B cell (primary cell): ENCODE results near the gene FMO3. TPM values are rescaled to one million over a fixed set of nuclear protein-coding genes. Genes with fewer than 3 reads are reported as not detected.

ENCODE experiments used
- ATAC-seq: fragments of 200-7000 bp; cut with Tn5 transposase; one replicate; pipeline ENCODE4 v1.10.0; 2021; ENCODE audit warnings: low read depth, mild to moderate bottlenecking, moderate number of reproducible peaks, moderate library complexity
- CTCF ChIA-PET: fragments of 350-600 bp; sonication (Branson Sonifier 250); formaldehyde crosslinking; loops from one replicate; lab custom pipeline; 2021; ENCODE audit warnings: antibody characterized with exemption, inconsistent platforms; lab: Charles Lee
- POLR2A ChIA-PET: fragments of 350-600 bp; sonication (Branson Sonifier 250); formaldehyde crosslinking; loops from one replicate; lab custom pipeline; 2021; ENCODE audit warnings: antibody characterized with exemption; lab: Charles Lee
- DNase-seq: peaks from one replicate; pipeline ENCODE4 v3.0.0; 2013
- H2AFZ ChIP-seq: 2 replicates; pipeline ENCODE4 v1.6.1; 2012; ENCODE audit warnings: mild to moderate bottlenecking, low read depth, low read length; ENCODE audit not compliant: insufficient read depth, poor library complexity, severe bottlenecking
- H3K27ac ChIP-seq, 2 donors: 1 replicate in 1 of 2; 2 replicates in 1 of 2; pipeline ENCODE4 v1.5.1; 2012 to 2013; ENCODE audit warnings: low read length in 2 of 2, mild to moderate bottlenecking in 2 of 2, moderate library complexity in 1 of 2
- H3K27me3 ChIP-seq, 4 experiments: fragments of 200-600 bp in 1 of 4; sonication (generic) in 1 of 4; replicated peaks in 1 of 4; 1 replicate in 2 of 4; 2 replicates in 2 of 4; pipeline versions ENCODE4 v1.6.1 to v1.7.0; 2013 to 2016; ENCODE audit warnings: low read length in 3 of 4, mild to moderate bottlenecking in 2 of 4, mixed read lengths in 1 of 4, moderate library complexity in 1 of 4; ENCODE audit not compliant: insufficient read depth in 4 of 4, control insufficient read depth in 3 of 4; ENCODE audit errors: control extremely low read depth in 1 of 4
- H3K36me3 ChIP-seq, 2 experiments: replicated peaks in 1 of 2; 1 replicate in 1 of 2; 2 replicates in 1 of 2; pipeline versions ENCODE4 v1.6.1 to v1.7.1; 2013; ENCODE audit warnings: low read length in 1 of 2; ENCODE audit not compliant: insufficient read depth in 2 of 2, control insufficient read depth in 1 of 2; ENCODE audit errors: control extremely low read depth in 1 of 2, extremely low read depth in 1 of 2
- H3K4me1 ChIP-seq, 2 donors: fragments of 200-600 bp in 1 of 2; sonication (generic) in 1 of 2; 1 replicate in 1 of 2; 2 replicates in 1 of 2; pipeline versions ENCODE4 v1.5.1 to v1.6.1; 2013 to 2017; ENCODE audit warnings: low read length in 2 of 2; ENCODE audit not compliant: control insufficient read depth in 2 of 2, insufficient read depth in 2 of 2
- H3K4me2 ChIP-seq: replicated peaks from 2 replicates; pipeline ENCODE3; 2012; ENCODE audit warnings: mild to moderate bottlenecking, low read depth, low read length; ENCODE audit not compliant: poor library complexity, severe bottlenecking
- H3K4me3 ChIP-seq, 5 experiments: fragments of 200-600 bp in 1 of 5; sonication (generic) in 1 of 5; 1 replicate in 3 of 5; 2 replicates in 2 of 5; pipeline versions ENCODE4 v1.5.1 to v1.7.0; 2011 to 2016; ENCODE audit warnings: low read length in 4 of 5, mild to moderate bottlenecking in 4 of 5, low read depth in 2 of 5, control low read depth in 1 of 5, moderate library complexity in 1 of 5; ENCODE audit not compliant: insufficient read depth in 1 of 5; ENCODE audit errors: control extremely low read depth in 1 of 5, extremely low read depth in 1 of 5
- H3K79me2 ChIP-seq: fragments of 200-600 bp; sonication (generic); one replicate; pipeline ENCODE4 v1.6.0; 2016; ENCODE audit warnings: low read length; ENCODE audit not compliant: control insufficient read depth, insufficient read depth
- H3K9ac ChIP-seq: fragments of 200-600 bp; sonication (generic); 2 replicates; pipeline ENCODE4 v1.6.1; 2017; ENCODE audit warnings: mild to moderate bottlenecking, low read length, moderate library complexity
- H3K9me3 ChIP-seq, 3 donors: one replicate each; pipeline versions ENCODE4 v1.6.1 to v1.7.1; 2013; ENCODE audit warnings: low read length in 2 of 3; ENCODE audit not compliant: control insufficient read depth in 2 of 3, insufficient read depth in 1 of 3; ENCODE audit errors: control extremely low read depth in 1 of 3
- H4K20me1 ChIP-seq: 2 replicates; pipeline ENCODE4 v1.6.0; 2012; ENCODE audit warnings: mild to moderate bottlenecking, low read length; ENCODE audit not compliant: insufficient read depth, control insufficient read depth, poor library complexity, severe bottlenecking
- H3K27ac Mint-ChIP-seq: one replicate; pipeline ENCODE4 v1.8.0; 2021; ENCODE audit warnings: mixed read lengths
- H3K27me3 Mint-ChIP-seq: one replicate; pipeline ENCODE4 v1.8.0; 2021; ENCODE audit warnings: mixed read lengths
- H3K4me1 Mint-ChIP-seq: one replicate; pipeline ENCODE4 v1.8.0; 2021; ENCODE audit warnings: mixed read lengths
- H3K4me3 Mint-ChIP-seq: one replicate; pipeline ENCODE4 v1.8.0; 2021; ENCODE audit warnings: mixed read lengths
- H3K9me3 Mint-ChIP-seq: one replicate; pipeline ENCODE4 v1.8.0; 2022; ENCODE audit warnings: mixed read lengths; ENCODE audit not compliant: insufficient read depth
- CTCF ChIP-seq: fragments of 200-600 bp; IDR thresholded peaks from one replicate; pipeline ENCODE4 v1.8.0; 2022; ENCODE audit warnings: antibody characterized with exemption, mild to moderate bottlenecking
- EZH2 ChIP-seq: IDR thresholded peaks from 2 replicates; pipeline ENCODE4 v1.6.1; 2012; ENCODE audit warnings: borderline replicate concordance, low read depth, mild to moderate bottlenecking, moderate library complexity, low read length; ENCODE audit not compliant: insufficient read depth, poor library complexity, severe bottlenecking
- WGBS: methylation state at CpG from one replicate; pipeline ENCODE4 v1.1.5; 2013; ENCODE audit warnings: missing lambda C conversion rate; ENCODE audit not compliant: insufficient coverage; 5-methylcytosine and 5-hydroxymethylcytosine counted together
- intact Hi-C: fragments of 100-400 bp; cut with micrococcal nuclease; formaldehyde crosslinking; loops from one replicate; pipeline ENCODE4 v1.10.0; 2022
- polyA plus RNA-seq: library from polyadenylated mRNA; depleted of rRNA; stranded (reverse); fragments of >200 nt; gene quantifications from 2 replicates; pipeline ENCODE4 v1.2.3, GENCODE V29; 2012
- total RNA-seq, 2 donors: library from RNA; stranded (reverse); fragments of 120-200 nt in 1 of 2; gene quantifications; 1 replicate in 1 of 2; 2 replicates in 1 of 2; pipeline versions ENCODE4 v1.2.3 to v1.2.4, GENCODE V29; 2013 to 2022

FMO3 gene
- total and polyA plus RNA-seq, 2 donors (not counting 1 experiment from before 2014, with no cell fraction given), result not detected

- H4K20me1 ChIP-seq, result no peaks in the 10 kb centered on the region
- H3K27ac Mint-ChIP-seq, result no peak overlapping the region
These were observed 34.6 kb upstream of the FMO3 start for GRCh38 chr1:171055966-171056643.

GRCh38 chr1:171061425-171062143 is 29.1 kb upstream of the FMO3 start:
- H3K9me3 ChIP-seq, result peaks cover 0 to 1% (median 0%) of the 10 kb centered on the region in 3 donors
- ChIA-PET POLR2A (no interaction called here), CTCF (no interaction called here)
- H4K20me1 ChIP-seq, result no peaks in the 10 kb centered on the region
- no peaks in the 10 kb centered on the region for H3K4me1 ChIP-seq
- H3K27me3 ChIP-seq, result no peaks in the 10 kb centered on the region
- no peak overlapping the region for H3K9ac ChIP-seq
- H3K27me3 Mint-ChIP-seq, result no peaks in the 10 kb centered on the region
- TF ChIP-seq EZH2 (no peak), CTCF (no peak)
- ATAC-seq (no peak), DNase-seq (no peak)
- no peaks in the 10 kb centered on the region for H3K4me1 Mint-ChIP-seq
- H3K27ac Mint-ChIP-seq, result no peak overlapping the region
- H3K36me3 ChIP-seq, result no peaks in the 10 kb centered on the region
- H3K27ac ChIP-seq, result no peak overlapping the region
- H3K4me2 ChIP-seq, result no peak overlapping the region
- no peak overlapping the region for H2AFZ ChIP-seq
- intact Hi-C loops, result no loop called here
- no CpG with 5 or more reads among the region's 2 CpGs for WGBS
- no peak overlapping the region for H3K4me3 Mint-ChIP-seq
- H3K4me3 ChIP-seq, result no peak overlapping the region
- H3K79me2 ChIP-seq, result no peaks in the 10 kb centered on the region
- peaks cover 4% of the 10 kb centered on the region for H3K9me3 Mint-ChIP-seq

More at GRCh38 chr1:171055966-171056643, 34.6 kb upstream of the FMO3 start:
- Mint-ChIP-seq H3K9me3 (peaks cover 4% of the 10 kb centered on the region), H3K4me3 (no peak overlapping the region), H3K27me3 (peaks cover 3% of the 10 kb centered on the region), H3K4me1 (no peaks in the 10 kb centered on the region)
- ATAC-seq, result no peak
- H3K4me3 ChIP-seq, result no peak overlapping the region
- no peak overlapping the region for H2AFZ ChIP-seq
- H3K27me3 ChIP-seq, result peaks cover 0 to 5% (median 0%) of the 10 kb centered on the region in 4 experiments
- no peak for TF ChIP-seq EZH2
- 89% methylated on average over 3 of the region's 3 CpGs for WGBS
- no peak overlapping the region for H3K9ac ChIP-seq
- intact Hi-C loops, result no loop called here
- H3K27ac ChIP-seq, result no peak overlapping the region
- H3K36me3 ChIP-seq, result no peaks in the 10 kb centered on the region
- H3K4me2 ChIP-seq, result no peak overlapping the region
- peaks cover 0 to 8% (median 0%) of the 10 kb centered on the region in 3 donors for H3K9me3 ChIP-seq
- POLR2A ChIA-PET, result no interaction called here
- DNase-seq, result no peak
- no peaks in the 10 kb centered on the region for H3K79me2 ChIP-seq
- H3K4me1 ChIP-seq, result no peaks in the 10 kb centered on the region
- CTCF ChIA-PET, result no interaction called here
